ENCODE measurements around the gene MXD3.

- no peak for TF ChIP-seq POLR2AphosphoS5 (IDR thresholded peaks at IDR 0.05; ENCODE audit: low read depth, low read length)
- peak; percentile 81; the same call in 1 of the 2 replicates for TF ChIP-seq SIN3A (IDR thresholded peaks at IDR 0.05; ENCODE audit: borderline replicate concordance, insufficient read depth, low read length)
- TF ChIP-seq TAF1 (IDR thresholded peaks at IDR 0.05; ENCODE audit: borderline replicate concordance, insufficient read depth, low read length) = no peak
These were observed 824 bp downstream of the MXD3 start for GRCh38 chr5:177310757-177311391.

Measured in PFSK-1 (cell line).